Activated CD8-positive, alpha-beta memory T cell treated with anti-CD3 and anti-CD28 coated beads for 48 hours (primary cell): ENCODE data around the gene CDC42BPB.
"Not testable (repeated sequence)": the region's sequence is repeated elsewhere in the genome, so short reads cannot be mapped to it uniquely, and the experiment has no call there.

ENCODE experiments used
- DNase-seq, 3 experiments: peaks; one replicate each; pipeline ENCODE4 v3.0.0-alpha.2; 2020; ENCODE audit warnings: low read depth in 2 of 3, low spot score in 2 of 3

Gene CDC42BPB

GRCh38 chr14:102903248-102903888 is 154.0 kb downstream of the CDC42BPB start:
- no peak for DNase-seq

DNA sequence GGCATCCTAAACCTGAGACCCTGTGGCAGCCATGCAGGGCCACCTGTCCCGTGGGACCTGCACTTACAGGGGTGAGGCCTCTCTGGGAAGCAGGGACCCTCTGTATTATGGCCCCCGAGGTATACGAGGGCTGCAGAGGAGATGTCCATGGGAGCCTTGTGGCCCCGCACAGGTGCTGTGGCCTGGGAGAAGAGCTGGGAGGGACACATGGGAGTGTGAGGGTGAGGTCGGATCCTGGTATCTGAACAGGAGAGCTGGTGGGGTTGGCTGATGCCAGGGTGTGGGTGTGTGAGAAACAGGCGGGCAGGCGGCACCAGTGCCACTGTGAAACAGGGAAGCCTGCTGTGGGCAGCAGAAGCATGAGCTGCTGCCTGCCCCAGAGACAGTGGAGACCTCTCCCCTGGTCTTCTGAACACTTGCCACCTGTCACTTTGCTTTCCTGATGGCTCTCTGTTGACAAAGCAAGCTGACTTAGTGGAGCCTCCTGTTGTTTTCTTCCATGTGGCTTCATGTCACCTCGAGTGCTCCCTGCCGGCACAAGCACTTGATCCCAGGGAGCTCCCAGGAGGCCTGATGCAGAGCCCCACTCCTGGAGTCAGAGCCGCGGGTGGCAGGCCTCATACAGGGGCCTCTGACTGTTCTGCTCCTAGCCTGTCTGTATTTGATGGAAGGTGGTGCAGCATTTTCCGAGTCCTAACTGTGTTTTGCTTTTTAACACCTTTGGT is 154.7 kb downstream of the CDC42BPB start:
- no peak for DNase-seq

DNA sequence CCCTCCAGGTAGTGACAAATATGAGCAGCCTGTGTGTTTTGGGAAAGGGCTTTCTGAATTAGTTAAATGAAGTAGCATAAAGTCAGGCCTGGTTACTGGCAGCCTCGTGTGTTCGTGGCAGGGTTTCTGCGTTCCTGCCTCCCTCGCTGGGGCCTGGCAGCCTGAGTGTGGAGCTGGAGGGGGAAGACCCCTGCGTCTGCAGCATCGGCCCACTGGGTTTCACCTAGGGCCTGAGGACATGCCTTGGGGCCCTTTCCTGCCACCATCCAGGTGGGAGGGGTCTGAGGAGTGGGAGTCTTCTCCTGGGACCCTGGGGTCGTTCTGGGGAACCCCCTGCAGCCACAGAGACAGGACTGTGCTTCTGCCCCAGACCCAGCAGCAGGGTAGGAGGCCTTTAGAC is 155.3 kb downstream of the CDC42BPB start:
- DNase-seq = no peak

- no peak for DNase-seq
Observed at GRCh38 chr14:102901633-102902032, 155.7 kb downstream of the CDC42BPB start.

DNA sequence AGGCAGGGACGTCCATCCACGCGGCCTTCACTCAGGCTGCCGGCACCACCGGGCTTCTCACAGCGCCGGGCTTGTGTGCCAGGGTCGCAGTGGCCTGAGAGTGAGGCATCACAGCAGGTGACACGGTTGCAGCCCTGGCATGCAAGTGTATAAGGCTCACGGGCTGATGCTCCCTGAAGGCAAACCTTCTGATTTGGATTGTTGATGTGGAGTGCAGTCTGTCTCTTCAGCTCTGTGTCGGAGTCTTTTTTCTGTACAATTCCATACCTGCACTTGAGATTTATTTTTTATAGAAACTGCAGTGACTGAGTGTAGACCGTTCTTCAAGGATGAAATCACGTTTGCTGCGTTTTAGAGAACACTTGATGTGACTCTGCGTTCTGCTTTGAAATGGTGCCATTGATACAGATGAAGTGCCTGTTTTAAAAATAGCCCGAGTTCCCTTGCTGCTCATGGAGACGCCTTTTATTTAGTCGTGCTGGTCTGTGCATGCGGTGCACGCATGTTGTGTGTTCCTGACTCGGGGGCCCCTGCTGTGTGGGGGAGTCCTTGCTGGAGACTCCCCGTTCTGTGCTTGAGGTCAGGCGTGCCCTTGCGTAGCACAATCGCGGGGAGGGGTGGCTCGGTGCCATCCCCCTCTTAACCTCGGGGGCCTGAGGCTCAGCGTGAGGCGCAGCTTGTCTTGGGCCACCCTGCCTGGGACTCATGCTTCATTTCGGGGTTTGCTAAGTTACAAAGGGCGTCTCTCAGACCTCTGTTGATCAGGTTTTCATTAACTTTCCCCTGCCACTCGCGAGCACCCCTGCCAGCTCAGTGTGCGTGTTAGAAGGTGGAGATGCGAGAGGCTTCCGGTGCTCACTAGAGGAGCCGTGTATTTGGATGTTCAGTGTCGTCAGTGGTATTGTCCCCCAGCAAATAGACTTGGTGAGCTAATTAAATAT is 156.4 kb downstream of the CDC42BPB start:
- no peak for DNase-seq

DNA sequence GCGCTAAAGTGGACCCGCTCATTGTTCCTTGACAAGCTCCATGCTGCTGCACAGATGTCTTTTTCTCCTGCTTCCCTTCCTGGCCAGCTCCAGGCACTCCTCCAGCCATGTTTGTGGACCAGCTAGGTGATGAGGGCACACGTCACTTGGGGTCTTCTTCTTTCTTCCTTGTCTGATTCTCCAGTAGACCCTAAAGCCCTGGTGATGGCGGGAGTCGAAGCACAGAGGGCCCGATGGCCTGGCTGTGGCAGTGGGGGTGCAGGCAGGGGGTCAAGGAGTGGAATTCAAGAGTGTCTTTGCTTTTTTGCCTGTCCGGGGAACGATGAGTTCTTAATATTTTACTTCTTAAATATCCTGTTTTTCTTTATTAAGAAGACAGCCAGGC is 157.8 kb downstream of the CDC42BPB start:
- no peak for DNase-seq

DNA sequence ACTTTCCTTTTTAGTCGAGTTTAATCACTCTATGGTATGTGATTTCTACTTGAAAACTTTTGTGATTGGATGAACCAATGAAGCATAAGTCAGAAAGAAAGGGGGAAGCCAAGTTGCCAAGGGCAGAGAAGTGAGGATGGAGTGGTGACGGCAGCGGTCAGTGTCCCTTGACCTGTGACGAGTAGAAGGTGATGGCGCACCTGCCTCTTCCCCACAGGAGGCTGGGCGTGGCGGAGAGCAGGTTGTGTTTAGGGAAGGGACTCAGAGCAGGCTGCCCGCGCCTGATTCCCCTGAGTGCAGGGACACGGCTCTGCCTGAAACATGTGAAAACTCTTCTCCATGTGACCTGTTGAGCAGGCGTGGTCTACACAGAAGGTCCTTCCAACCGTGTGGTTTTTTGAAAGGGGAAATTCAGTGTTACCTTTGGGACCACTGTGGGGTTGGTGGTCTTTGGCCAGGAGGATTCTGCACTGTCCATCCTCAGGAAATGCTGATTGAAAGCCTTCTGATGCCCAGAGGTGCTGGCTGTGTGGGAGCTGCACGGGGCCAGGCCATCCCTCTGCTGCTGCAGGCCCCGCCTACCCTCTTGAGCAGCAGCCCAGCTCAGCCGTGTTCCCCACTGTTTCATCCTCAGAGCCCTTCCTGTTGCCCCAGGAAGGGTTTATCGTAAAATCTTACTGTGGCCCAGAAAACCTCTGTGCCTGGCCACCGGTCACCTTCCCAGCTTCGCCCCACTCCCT is 158.4 kb downstream of the CDC42BPB start:
- no peak for DNase-seq

GRCh38 chr14:102898298-102898697 is 159.1 kb downstream of the CDC42BPB start:
- DNase-seq = no peak

DNA sequence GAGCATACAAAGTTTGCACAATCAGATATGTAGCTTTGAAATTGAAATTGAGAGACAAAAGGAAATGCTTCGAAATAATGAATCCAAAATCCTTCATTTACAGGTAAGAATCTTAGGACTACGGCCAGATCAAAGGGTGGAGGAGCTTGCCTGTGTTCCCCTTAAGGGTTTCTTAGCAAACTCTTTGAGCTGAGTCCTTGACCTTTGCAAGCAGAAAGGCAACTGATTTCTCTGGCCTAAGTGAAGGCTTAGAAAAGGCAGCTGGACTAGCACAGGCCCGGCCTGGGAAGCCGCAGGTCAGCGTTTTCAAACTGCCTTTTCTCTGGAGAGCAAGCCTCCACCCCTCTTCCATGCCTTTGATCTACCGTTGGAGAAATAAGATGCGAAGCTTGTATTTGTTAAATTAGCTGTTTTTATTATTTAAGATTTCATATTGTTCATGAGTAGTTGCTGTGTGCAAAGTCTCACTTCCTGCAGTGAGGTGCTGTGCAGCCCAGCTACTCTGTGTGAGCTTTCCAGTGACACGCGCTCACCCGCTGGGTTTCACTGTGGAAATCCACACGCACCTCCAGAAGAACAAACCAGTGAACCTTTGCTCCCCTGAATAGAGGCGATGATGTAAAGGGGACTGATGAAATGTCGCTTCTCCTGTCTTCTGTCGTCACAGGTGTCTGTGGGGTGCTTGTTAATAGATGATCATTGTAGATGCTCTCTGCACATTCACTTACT is 159.9 kb downstream of the CDC42BPB start:
- no peak for DNase-seq

DNA sequence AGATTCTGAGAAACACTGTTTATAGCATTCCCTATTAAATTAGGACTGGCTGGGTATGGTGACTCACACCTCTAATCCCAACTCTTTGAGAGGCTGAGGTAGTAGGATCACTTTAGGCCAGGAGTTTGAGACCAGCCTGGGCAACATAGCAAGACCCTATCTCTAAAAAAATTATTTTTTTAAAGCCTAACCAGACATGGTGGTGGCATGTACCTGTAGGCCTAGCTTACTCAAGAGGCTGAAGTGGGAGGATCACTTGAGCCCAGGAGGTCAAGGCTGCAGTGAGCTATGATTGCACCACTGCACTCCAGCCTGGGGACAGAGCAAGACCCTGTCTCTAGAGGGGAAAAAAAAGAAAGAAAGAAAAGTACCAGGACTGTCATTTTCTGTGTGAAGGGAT is 160.6 kb downstream of the CDC42BPB start:
- DNase-seq = not testable (repeated sequence)

DNA sequence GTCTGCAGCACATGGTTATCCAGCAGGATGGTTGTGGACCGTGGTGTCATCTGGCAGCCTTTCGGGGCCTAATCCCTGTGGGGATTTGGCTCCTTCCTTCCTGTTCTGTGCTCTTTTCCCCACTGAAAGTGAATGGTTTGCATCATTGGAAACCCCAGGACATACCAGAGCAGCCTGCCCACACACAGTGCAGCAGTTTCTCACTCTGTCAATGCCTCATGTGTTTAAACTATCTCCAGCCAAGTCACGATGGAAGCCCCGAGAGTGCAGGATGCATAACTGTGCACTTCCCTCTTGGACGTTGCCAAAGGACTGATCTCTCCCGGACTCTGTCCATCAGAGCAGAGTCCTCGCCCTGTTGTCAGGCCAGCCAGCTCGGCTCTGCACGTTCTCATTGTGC is 163.9 kb downstream of the CDC42BPB start:
- no peak for DNase-seq

DNA sequence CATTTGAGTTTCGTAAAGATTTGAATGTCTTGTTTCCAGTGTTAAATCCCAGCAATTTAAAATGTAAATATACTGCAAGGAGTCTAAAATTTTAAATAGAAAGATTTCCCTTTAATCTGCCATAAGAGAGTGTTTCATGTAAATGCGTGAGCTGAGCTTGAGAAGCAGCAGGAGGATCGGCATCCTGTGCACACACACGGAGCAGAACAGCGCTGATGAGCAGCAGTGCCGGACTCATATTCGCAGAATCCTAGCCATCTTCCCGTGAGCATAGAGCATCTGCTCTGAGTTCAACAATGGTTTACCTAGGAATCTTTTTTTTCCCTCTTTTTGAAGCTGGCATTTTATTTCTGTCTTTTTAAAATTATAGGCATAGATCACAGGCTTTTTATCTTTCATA is 164.7 kb downstream of the CDC42BPB start:
- no peak for DNase-seq

DNA sequence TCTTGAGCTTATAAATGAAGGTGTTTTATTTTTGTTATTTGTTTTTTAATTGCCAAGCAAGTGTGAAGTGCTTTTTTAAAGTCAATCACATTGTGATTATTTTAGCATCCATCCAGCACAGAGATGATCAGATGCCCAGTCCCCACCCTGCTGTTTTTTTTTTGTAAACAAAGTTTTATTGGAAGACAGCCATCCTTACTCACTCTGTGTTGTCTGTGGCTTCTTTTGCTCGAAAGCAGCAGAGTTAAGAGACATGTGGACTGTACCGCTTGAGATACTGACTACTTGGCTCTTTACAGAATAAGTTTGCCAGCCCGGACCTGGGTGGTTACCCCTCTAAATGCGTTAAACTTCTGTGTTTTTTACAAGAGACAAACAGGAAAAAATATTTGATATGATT is 165.8 kb downstream of the CDC42BPB start:
- DNase-seq = no peak

GRCh38 chr14:102891111-102891510 is 166.2 kb downstream of the CDC42BPB start:
- DNase-seq = no peak

GRCh38 chr14:102889615-102890014 is 167.7 kb downstream of the CDC42BPB start:
- no peak for DNase-seq

DNA sequence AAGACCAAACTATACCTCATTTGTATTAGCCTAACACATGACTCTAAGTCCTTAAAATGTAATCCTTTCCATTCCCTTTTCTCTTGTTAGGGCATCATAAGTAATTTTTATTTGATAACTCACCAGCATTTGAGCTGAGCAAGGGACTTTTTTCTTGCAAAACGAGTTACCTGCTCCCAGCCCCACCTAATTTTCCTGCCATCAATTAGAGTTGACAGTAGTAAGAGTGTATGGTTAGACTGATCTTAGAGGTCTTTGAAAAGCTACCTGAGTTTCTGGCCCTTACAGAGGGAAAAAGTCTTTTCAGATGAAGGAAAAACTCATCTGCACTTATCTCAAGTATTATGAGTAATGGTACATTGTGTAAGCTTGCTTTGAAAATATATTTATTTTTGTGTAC is 168.6 kb downstream of the CDC42BPB start:
- no peak for DNase-seq

DNA sequence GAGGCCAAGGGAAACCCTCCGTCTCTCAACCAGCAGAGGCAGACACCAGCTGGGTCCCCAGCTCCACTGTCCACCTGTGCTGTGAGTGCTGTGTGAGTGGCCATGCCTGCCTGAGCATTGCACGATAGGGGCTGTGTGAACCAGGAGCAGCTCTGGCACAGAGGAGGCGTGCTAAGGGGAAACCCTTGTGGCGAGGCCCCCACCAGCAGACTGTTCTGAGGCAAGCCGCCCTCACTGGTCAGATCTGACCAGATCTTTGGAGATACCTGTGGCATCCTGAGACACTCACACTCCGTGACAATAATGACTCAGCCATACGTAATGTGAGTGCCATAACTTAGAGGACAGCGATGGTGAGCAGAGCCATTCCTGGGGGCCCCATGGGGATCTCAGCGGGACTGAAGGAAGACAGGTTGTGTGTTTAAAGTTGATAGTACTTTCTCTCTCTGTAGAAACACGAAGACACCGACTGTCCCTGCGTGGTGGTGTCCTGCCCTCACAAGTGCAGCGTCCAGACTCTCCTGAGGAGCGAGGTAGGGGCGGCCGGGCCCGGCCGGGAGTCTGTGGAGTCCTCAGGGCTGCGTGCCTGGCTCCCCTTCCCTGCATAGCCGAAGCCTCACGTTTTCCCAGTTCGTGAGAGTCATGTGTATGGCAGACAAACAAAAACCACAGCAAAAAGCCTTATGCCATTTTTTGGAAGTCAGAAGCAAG is 171.5 kb downstream of the CDC42BPB start:
- no peak for DNase-seq

- no peak for DNase-seq
Observed at GRCh38 chr14:102883554-102883953, 173.8 kb downstream of the CDC42BPB start.

DNA sequence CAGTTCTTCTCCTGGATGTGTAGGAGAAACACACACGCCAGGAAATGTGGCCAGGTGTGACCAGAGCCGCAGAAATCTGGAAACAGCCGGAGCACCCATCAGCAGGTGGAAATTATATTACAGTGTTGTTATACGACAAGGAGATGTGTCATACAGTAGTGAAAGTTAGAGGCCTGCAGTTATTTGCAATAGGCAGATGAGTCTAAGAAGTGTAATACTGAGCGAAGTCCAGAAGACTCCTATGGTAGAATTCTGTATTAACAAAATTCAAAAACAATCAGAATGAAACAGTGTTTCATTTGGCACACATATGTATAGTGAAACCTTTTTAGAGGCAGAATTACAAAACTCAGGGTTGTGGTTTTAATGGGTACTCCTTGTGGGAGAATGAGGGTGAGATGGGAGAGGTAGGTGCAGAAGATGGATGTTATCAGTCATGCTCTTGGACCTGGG is 174.2 kb downstream of the CDC42BPB start:
- no peak for DNase-seq
